ENCODE measurements around the gene ADAMTS9.

The ADAMTS9 gene

GRCh38 chr3:64684715-64685261 lies 3.0 kb downstream of the ADAMTS9 start:
- no peak for DNase-seq

GRCh38 chr3:64681827-64682226 lies 6.0 kb downstream of the ADAMTS9 start:
- no peak for DNase-seq

GRCh38 chr3:64681015-64681414 lies 6.8 kb downstream of the ADAMTS9 start:
- DNase-seq: no peak

GRCh38 chr3:64680334-64680733 lies 7.5 kb downstream of the ADAMTS9 start:
- DNase-seq: no peak

- DNase-seq: no peak
These were observed 9.7 kb downstream of the ADAMTS9 start for GRCh38 chr3:64677961-64678716.

DNA sequence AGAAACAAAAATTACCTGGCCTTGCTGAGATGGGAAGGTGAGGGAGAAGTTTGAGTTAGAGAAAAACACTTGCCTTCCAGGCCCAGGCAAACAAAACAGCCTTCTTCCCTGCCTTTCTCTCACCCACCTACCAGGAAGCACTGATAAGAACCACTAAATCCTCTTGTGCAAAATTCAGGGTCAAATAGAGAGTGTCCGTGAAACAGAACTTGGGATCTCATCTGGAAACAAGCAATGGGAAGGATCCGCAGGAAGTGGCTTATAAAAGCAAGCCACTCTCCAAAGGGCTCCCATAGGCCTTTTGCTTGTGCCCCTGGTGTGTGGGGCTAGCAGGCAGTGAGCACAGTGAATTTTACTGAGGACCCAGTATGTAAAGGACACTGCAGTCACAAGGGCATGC lies 11.0 kb downstream of the ADAMTS9 start:
- no peak for DNase-seq

DNA sequence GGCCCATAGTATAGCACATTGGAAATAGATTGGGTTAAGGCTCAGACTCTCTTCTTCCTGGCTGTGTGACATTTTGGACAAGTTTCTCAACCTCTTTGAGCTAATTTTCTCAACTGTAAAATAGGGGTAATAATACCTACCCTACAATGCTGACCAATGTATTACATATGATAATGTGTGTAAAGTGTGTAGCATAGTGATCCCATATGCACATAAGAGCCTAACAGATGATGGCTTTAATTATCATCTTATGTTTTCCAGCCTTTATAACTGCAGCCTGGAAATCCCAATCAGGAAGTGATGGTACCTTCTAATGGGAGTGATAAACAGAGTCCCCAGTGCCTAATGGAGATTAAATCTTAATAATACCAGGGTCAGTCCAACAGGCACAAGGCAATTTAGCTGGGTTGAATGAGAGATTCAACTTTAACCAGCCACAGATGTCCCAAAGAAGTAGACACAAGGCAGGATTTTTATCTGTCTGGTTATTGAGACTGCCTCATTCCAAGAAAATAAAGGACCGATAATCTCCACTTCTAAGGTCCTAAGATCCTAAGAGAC lies 12.0 kb downstream of the ADAMTS9 start:
- no peak for DNase-seq

- DNase-seq: no peak
These were observed 13.2 kb downstream of the ADAMTS9 start for GRCh38 chr3:64674591-64675076.

GRCh38 chr3:64673159-64673715 lies 14.6 kb downstream of the ADAMTS9 start:
- no peak for DNase-seq

- no peak for DNase-seq
These were observed 19.0 kb downstream of the ADAMTS9 start for GRCh38 chr3:64668582-64669510.

DNA sequence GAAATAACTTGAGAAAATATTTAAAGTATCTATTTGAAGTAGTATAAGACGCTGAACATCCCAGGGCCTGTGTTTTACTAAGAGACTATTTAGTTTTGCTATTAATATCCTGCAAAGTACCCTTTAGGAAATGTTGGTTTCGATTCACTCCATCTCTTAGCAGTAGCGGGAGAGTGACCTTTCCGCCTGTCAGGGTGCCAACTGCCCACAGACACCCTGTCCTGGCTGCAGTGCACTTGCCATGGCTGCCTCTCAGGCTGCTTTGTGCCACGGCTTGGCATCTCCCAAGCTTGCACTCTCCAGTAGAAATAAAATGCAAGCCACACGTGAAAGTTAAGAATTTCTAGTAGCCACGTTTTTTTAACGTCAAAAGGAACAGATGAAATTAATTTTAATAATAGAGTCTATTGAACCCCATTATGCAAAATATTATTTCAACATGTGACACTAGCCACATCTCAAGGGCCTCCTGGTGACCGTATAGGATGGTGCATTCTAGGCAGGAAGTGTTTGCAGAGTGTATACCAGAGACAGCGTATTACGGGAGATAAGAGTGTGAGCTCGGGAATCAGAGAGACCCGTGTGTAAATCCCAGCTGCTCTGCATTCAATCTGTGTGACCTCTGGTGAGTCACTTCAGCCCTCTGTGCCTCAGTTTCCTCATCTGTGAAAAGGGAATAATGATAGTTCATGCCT lies 19.8 kb downstream of the ADAMTS9 start:
- no peak for DNase-seq

DNA sequence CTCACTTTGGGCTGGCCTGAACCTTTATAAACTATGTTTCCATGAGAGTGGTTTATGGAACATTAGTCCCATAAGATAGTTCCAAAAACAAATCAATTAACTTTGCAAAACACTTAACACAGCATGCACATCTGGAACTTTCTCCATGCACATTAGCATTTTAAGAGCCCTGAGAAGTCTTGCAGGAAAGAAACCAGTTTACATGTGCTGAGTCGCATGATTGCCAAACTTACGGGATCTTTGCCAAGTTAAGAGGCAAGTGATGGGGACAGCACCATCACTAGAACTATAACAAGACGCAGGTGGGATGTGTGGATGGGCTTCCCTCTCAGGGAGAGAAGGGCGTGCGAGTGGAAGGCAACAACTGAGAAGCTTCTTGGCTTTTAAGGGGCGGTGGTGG lies 20.7 kb downstream of the ADAMTS9 start:
- peak; percentile 89 for DNase-seq

- peak; percentile 78 for DNase-seq
These were observed 21.6 kb downstream of the ADAMTS9 start for GRCh38 chr3:64666171-64666588.

DNA sequence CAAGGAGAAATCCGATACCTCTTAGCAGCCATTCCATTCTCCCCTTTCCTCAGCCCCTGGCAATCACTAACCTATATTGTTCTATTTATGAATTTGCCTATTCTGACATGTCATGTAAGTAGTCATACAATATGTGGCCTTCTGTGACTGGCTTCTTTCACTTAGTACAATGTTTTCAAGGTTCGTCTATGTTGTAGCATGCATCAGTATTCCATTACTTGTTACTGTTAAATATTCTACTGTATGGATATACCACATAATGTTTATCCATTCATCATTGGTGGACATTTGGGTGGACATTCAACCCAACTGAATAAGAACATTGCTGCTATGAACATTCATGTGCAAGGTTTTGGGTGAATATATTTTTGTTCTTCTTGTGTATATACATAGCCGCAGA lies 23.4 kb downstream of the ADAMTS9 start:
- DNase-seq: no peak

- no peak for DNase-seq
These were observed 28.2 kb downstream of the ADAMTS9 start for GRCh38 chr3:64659617-64659978.

DNA sequence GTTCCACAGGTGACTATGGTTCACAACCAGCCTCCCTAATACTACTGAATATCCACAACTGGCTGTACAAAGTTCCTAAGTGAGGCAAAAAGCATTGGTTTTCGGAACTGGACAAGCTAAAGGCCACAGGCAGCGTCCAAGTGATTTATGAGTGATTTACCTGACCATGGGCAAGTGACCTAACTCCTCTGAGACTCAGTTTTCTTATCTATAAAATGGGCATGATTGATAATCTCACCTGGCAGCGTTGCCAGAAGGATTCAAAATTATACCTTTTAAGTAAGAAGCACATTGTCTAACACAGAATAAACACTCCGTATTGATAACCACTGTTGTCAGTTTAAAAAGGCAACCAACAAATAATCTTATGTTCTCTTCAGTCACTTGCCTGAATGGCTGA lies 29.8 kb downstream of the ADAMTS9 start:
- DNase-seq: no peak

GRCh38 chr3:64656544-64656943 lies 31.3 kb downstream of the ADAMTS9 start:
- no peak for DNase-seq

GRCh38 chr3:64655160-64655559 lies 32.6 kb downstream of the ADAMTS9 start:
- no peak for DNase-seq

GRCh38 chr3:64654013-64654412 lies 33.8 kb downstream of the ADAMTS9 start:
- DNase-seq: no peak

DNA sequence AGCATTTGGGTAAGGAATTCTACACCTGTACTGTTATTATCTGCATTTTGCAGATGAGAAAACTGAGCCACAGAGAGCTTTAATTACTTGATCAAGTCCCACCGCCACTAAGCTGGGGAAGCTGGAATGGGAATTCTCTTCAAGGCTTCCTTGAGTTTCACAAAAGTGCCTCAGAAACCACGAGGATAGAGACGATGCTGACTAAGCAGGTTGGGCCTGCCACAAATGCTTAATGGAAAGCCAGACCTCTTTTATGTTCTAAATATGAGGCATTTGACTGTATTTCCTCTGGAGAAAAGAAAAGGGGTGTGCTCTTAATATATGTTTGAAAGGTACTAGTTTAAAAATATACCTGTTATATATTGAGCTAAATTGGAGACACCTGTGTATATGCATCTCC lies 34.7 kb downstream of the ADAMTS9 start:
- no peak for DNase-seq

DNA sequence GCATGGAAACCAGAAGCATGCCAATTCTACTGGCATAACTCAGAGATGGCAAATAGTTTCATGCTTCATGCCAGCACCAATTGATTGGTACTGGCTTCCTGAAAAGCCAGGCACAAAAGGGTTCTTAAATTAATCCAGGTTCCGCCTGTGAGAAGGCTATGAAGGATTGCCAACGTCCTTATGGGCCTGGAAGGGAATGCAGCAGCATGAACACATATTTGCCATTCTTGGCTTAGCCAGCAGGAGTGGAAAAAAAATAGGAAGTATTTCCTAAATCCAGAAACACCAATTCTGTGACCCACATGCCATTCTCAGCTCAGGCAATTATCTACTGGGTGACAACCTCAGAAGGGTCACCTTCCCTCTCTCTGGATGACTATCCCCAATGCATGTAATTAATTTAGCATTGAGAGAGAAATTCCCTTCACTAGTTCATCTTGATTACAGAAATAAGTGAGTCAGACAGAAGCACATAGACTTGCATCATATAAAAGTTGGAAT lies 36.0 kb downstream of the ADAMTS9 start:
- DNase-seq: no peak

- no peak for DNase-seq
These were observed 36.5 kb downstream of the ADAMTS9 start for GRCh38 chr3:64651303-64651702.

Data from DMS79 treated with DMSO at 0.1 percent for 48 hours (cell line).